ENCODE results near the gene CCDC30.

- TF ChIP-seq CTCF (IDR thresholded peaks at IDR 0.05; ENCODE audit: low read depth, low read length), result no peak
- no peak for TF ChIP-seq EZH2phosphoT487 (IDR thresholded peaks at IDR 0.05; ENCODE audit: low read depth)
Observed at GRCh38 chr1:42524330-42524729, 61.2 kb downstream of the CCDC30 start.
